Tongue (tissue), 2 donors: ENCODE data around the gene MYRFL. TPM values are rescaled to one million over a fixed set of nuclear protein-coding genes. Genes with fewer than 3 reads are reported as not detected.
"Not testable (repeated sequence)": the region's sequence is repeated elsewhere in the genome, so short reads cannot be mapped to it uniquely, and the experiment has no call there.

ENCODE experiments used
- DNase-seq: peaks from one replicate; pipeline ENCODE4 v3.0.0-alpha.2; 2015
- total RNA-seq: library from RNA; depleted of rRNA; stranded (reverse); fragments of >200 nt; gene quantifications from one replicate; pipeline ENCODE4 v1.2.3, GENCODE V29; 2014

The MYRFL gene
- 0.31 TPM for total RNA-seq

DNA sequence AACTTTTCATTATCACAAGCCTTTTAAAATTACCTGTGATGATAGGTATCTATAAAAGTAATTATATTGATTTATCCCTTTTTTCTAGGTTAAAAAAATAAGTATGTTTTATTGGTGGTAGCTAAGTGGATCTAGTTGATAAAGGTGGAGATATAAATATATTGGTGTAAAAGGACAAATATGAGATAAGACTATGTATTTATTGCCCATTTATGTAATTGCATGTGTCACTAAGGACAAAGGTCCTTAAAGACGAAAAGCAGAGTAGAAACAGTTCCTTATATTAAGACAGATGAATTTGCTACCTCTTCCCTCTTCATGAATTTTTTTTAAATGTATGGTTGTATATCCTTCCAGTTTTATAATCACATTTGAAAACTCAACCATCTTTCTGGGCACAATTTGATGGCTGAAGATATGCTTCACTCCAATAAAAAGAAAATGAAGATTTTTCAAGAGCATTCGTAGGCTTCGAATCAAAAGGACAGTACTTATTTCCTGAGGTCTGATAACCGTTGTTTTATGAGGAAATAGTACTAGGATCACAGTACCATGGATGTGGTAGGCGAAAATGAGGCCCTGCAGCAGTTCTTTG is at the start of gene MYRFL:
TSS of gene MYRFL (plus strand) at position 262 of the 595 bp plus-strand sequence. CDS start at position 553, 291 bp downstream.
- DNase-seq: no peak

- no peak for DNase-seq
These were observed 45.1 kb upstream of the MYRFL start for GRCh38 chr12:69779928-69780327.

DNA sequence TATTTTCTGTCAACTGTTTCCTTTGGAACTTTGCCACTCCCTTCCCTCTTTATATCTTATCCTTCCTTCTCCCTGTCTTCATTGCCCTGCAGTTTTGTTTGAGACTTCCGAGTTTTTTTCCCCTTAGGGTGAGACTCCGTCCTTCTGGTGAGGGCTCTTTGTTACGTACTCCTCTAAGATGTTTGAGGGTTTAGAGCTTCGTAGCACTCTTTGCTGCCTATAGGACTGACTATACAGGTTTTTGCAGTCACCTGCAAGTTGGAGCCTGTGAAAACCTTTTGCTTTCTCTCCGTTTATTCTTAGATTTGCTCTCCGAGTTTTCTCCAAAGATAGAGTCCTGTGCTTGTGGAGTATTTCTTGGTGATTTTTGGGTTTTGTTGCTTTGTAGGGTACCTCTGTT is 41.7 kb upstream of the MYRFL start:
- peak; percentile 15 for DNase-seq

GRCh38 chr12:69789351-69789750 is 35.7 kb upstream of the MYRFL start:
- DNase-seq: no peak

- DNase-seq: no peak
These were observed 32.5 kb upstream of the MYRFL start for GRCh38 chr12:69792533-69792932.

- not testable (repeated sequence) for DNase-seq
These were observed 17.7 kb upstream of the MYRFL start for GRCh38 chr12:69807101-69807897.

- no peak for DNase-seq
These were observed 14.0 kb upstream of the MYRFL start for GRCh38 chr12:69810870-69811498.

DNA sequence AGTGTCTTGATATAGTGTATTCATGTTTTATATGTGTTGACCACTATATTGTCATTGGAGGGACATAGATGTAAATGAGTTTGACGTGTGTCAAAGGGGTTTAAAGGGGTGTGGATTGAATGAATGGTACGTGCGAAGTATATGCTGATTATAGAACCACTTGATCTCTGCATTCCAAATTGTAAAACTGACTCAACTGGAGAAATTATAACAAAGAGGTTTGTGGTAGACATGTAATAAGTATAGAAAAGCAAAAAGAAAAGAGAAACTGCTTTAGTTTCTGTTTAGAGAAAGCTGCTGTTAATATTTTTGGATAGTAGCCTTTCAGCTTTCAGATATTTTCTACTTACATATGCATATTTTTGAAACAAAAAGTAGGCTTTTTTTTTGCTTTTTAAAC is 8.9 kb upstream of the MYRFL start:
- no peak for DNase-seq

- DNase-seq: no peak
These were observed 4.0 kb upstream of the MYRFL start for GRCh38 chr12:69821032-69821455.

GRCh38 chr12:69821456-69822159 is 3.4 kb upstream of the MYRFL start:
- peak; percentile 45 for DNase-seq

DNA sequence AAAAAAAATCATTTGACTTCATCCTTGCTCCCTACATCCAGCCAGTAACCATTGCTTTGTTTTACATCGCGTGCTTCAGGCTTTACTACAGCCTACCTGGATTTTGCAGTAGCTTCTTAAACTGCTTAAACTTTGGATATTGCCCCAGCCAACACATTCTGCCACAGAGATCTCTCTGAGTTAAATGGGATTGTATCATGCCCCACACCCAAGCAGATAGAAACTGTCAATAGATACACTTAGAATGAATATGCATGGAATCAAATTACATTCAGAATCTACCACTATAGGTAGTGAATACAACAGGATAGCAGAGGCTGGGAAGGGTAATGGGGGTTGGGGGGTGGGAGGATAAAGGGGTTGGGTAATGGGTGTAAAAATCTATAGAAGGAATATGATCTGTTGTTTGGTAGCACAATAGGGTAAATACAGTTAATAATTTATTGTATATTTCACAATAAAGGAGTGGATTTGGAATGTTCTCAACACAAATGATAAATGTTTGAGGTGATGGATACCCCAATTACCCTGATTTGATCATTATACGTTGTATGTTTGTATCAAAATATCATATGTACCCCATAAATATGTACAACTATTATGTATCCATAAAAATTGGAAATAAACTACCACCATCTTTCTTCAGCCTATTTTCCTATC is 2.7 kb upstream of the MYRFL start:
- no peak for DNase-seq

DNA sequence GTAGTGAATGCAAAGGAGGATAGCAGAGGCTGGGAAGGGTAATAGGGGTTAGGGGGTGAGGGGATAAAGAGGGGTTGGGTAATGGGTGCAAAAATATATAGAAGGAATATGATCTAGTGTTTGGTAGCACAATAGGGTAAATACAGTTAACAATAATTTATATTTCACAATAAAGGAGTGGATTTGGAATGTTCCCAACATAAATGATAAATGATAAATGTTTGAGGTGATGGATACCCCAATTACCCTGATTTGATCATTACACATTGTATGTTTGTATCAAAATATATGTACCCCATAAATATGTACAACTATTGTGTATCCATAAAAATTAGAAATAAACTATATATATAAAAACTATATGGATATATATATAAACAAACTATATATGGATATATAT is 999 bp upstream of the MYRFL start:
- no peak for DNase-seq

GRCh38 chr12:69828897-69829296 is 3.9 kb downstream of the MYRFL start:
- DNase-seq: no peak

DNA sequence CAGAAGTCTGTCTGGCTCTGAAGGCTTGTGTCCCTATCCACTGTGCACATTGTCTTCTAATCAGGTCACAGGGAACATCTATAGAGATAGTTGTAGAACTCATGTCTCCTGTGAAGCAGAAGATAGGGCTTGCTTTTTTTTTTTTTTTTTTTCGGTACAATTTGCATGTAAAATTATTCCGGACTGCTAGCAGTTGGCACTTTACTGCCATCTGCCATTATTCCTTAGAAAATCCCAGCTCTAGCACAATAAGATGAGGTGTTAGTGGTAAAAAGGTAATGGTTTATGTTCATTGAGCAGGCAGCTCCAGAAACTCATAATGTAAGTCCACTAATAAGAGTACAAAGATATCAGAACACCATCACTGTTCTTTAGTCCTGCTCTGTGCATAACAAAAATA is 8.7 kb downstream of the MYRFL start:
- no peak for DNase-seq

DNA sequence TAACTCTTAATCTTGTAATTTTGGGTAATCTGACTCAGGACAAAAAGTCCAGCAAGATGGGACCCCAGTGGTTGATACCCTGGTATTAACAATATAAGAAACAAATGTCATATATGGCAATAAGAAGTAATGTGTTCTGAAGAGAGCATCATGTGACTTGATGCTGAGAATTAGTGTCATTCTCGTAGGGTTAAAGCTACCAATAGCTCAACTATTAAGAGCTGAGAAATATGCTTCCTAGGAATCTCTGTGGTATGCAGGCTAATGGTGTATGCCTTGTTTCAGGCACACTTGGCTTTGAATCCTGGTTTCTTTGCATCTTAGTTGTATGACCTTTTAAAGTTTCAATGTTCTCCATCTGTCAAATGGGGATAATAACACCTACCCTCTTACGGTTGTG is 9.1 kb downstream of the MYRFL start:
- no peak for DNase-seq

GRCh38 chr12:69834576-69834975 is 9.5 kb downstream of the MYRFL start:
- no peak for DNase-seq

GRCh38 chr12:69835081-69835480 is 10.1 kb downstream of the MYRFL start:
- no peak for DNase-seq

GRCh38 chr12:69836015-69836414 is 11.0 kb downstream of the MYRFL start:
- no peak for DNase-seq

- no peak for DNase-seq
These were observed 12.2 kb downstream of the MYRFL start for GRCh38 chr12:69837191-69837590.

DNA sequence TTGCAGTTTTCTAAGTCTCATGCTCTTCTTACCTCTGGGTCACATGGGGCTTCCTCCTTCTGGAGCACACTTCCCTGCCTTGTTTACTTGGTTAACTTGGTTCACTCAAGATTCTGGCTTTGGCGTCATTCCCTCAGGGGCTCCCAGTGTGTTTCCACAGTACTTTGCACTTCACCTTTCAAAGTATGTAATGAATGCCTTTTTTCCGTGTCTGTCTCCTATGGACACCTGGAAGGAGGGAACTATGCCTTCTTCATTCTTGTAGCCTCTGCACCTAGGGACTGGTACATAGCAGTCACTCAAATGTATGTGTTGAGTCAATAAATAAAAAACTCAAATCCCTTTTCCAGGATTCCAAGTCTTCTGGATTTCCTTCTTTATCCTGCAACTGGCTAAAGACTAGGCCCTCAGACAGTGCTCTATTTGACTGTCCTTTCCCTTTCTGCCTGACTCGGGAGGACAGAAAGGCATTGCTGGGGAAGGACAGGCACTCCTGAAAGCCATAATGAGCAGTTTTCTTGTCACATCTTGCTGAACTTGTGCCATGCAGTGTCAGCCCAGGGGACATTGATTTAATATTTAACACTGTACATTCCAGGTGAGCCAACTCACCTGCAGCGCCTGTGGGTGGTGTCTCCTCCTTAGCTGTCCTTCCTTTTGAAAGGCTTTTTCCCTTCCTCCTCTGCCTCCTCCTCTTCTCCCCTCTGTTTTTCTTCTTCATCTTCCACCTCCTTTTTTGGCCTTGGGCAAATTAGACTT is 12.8 kb downstream of the MYRFL start:
- no peak for DNase-seq

DNA sequence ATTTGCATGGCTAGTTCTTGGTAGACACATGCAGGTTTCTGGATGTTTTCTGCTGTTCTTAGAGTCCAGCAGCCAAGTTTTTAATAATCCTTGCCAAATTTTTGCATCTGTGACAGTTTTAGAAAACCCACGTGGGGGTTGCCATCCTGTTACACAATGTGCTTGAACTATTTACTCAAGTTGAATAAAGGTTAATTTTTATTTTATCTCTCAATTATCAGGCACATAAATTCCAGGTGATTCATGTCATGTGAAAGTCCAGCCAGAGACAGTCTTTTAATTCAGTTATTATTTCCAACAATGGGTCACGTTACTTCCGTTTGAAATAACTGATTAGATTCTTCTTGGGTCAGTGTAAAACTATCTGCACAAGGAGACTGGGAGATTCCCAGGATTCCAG is 15.7 kb downstream of the MYRFL start:
- DNase-seq: no peak

GRCh38 chr12:69843608-69844007 is 18.6 kb downstream of the MYRFL start:
- no peak for DNase-seq
